ENCODE measurements around the gene SIGLEC8. TPM values are rescaled to one million over a fixed set of nuclear protein-coding genes. Genes with fewer than 3 reads are reported as not detected.

Gene SIGLEC8
- total and polyA plus RNA-seq, 10 of the 15 experiments (the other 5 are each of a cell fraction or from before 2014, with no cell fraction given) = not detected

- intact Hi-C loops (cut with micrococcal nuclease; ENCODE audit: unreplicated experiment) = loop anchor here (1.0 to 2.0 kb wide), 2 partner anchors 24 to 103 kb away; partner anchors contain the start of gene SIGLEC10
- ChIA-PET POLR2A (interaction anchor here (1.4 to 2.7 kb wide), 2 partner anchors 45 to 73 kb away, joined by 9 to 10 read pairs; no protein-coding TSS in a partner anchor), RAD21 (ENCODE audit: unreplicated experiment) (interaction anchor here (1.1 to 3.4 kb wide), 5 partner anchors 21 to 216 kb away, joined by 3 to 30 read pairs (median 4); partner anchors contain the start of gene SIGLEC10), CTCF (interaction anchor here (0.7 to 11.1 kb wide), 17 partner anchors 10 to 220 kb away, joined by 3 to 142 read pairs (median 5); partner anchors contain the start of genes SIGLEC10 and VSIG10L), SMC1A (ENCODE audit: uncharacterized antibody, unreplicated experiment) (interaction anchor here (1.1 to 3.2 kb wide), 6 partner anchors 19 to 217 kb away, joined by 3 to 17 read pairs (median 7); partner anchors contain the start of gene SIGLEC10)
- Histone ChIP-seq H3K9me3 (replicated peaks; ENCODE audit: control insufficient read depth, insufficient read depth, low read length) (no peaks in the 10 kb centered on the region), H3K36me3 (ENCODE audit: control insufficient read depth in 2 of 2, insufficient read depth in 2 of 2, low read length in 1 of 2) (no peaks in the 10 kb centered on the region), H3K4me2 (ENCODE audit: control insufficient read depth, insufficient read depth) (peak overlapping the region; percentile 64), H3K79me2 (ENCODE audit: control insufficient read depth, insufficient read depth, low read length) (no peaks in the 10 kb centered on the region), H3K4me3 (peak overlapping the region; percentile 49; the same call in 1 of the 2 replicates), H2AFZ (ENCODE audit: control insufficient read depth, low read depth, low read length) (no peak overlapping the region; the same call in none of the 2 replicates), H3K27ac (ENCODE audit: control insufficient read depth, insufficient read depth) (no peak overlapping the region), H3K27me3 (replicated peaks in 1 of 2; ENCODE audit: control insufficient read depth in 2 of 2, insufficient read depth in 2 of 2, low read length in 1 of 2) (peaks cover 0 to 4% of the 10 kb centered on the region in 2 experiments; a peak in 1 of 4 replicates), H3K9ac (ENCODE audit: control insufficient read depth, insufficient read depth, low read length) (no peak overlapping the region), H3K4me1 (ENCODE audit: control insufficient read depth, insufficient read depth, low read length) (peaks cover 27% of the 10 kb centered on the region), H4K20me1 (ENCODE audit: control insufficient read depth, insufficient read depth) (no peaks in the 10 kb centered on the region)
- DNase-seq (ENCODE audit: low read depth, low spot score) (no peak), FAIRE-seq (no peak), ATAC-seq (peak; percentile 12)
- no TSS peak for BruUV-seq (replicated peaks)
- WGBS (ENCODE audit: insufficient coverage, insufficient replicate concordance, low lambda C conversion rate, missing lambda C conversion rate) = 17% methylated on average over 11 of the region's 11 CpGs
- in situ Hi-C loops (cut with MboI) = no loop called here
- no peak for TF ChIP-seq PRDM15 (CRISPR knock-in tag; IDR thresholded peaks at IDR 0.05)
- no peak for TF ChIP-seq NRF1 (conservative IDR thresholded peaks at IDR 0.05; ENCODE audit: low read depth, low read length)
- TF ChIP-seq ZBTB33 (IDR thresholded peaks at IDR 0.05) = no peak
- no peak for TF ChIP-seq SPI1 (IDR thresholded peaks at IDR 0.05; ENCODE audit: borderline replicate concordance, insufficient read depth, low read depth, low read length)
- TF ChIP-seq SUZ12 (IDR thresholded peaks at IDR 0.05; ENCODE audit: unreplicated experiment) = no peak
- TF ChIP-seq HDAC2 (IDR thresholded peaks at IDR 0.05) = no peak
- TF ChIP-seq PAX5 (IDR thresholded peaks at IDR 0.05; ENCODE audit: borderline replicate concordance, low read depth, low read length) = no peak
- TF ChIP-seq, protein P1, sequence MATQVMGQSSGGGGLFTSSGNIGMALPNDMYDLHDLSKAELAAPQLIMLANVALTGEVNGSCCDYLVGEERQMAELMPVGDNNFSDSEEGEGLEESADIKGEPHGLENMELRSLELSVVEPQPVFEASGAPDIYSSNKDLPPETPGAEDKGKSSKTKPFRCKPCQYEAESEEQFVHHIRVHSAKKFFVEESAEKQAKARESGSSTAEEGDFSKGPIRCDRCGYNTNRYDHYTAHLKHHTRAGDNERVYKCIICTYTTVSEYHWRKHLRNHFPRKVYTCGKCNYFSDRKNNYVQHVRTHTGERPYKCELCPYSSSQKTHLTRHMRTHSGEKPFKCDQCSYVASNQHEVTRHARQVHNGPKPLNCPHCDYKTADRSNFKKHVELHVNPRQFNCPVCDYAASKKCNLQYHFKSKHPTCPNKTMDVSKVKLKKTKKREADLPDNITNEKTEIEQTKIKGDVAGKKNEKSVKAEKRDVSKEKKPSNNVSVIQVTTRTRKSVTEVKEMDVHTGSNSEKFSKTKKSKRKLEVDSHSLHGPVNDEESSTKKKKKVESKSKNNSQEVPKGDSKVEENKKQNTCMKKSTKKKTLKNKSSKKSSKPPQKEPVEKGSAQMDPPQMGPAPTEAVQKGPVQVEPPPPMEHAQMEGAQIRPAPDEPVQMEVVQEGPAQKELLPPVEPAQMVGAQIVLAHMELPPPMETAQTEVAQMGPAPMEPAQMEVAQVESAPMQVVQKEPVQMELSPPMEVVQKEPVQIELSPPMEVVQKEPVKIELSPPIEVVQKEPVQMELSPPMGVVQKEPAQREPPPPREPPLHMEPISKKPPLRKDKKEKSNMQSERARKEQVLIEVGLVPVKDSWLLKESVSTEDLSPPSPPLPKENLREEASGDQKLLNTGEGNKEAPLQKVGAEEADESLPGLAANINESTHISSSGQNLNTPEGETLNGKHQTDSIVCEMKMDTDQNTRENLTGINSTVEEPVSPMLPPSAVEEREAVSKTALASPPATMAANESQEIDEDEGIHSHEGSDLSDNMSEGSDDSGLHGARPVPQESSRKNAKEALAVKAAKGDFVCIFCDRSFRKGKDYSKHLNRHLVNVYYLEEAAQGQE (IDR thresholded peaks at IDR 0.05; ENCODE audit: low read depth, low read length) = no peak
- TF ChIP-seq BRCA1 (IDR thresholded peaks at IDR 0.05; ENCODE audit: low read depth, low read length) = no peak
- no peak for TF ChIP-seq HCFC1 (IDR thresholded peaks at IDR 0.05; ENCODE audit: low read length)
- no peak for TF ChIP-seq EZH2 (IDR thresholded peaks at IDR 0.05; ENCODE audit: borderline replicate concordance, control insufficient read depth, low read depth, low read length)
- TF ChIP-seq TARDBP (IDR thresholded peaks at IDR 0.05; ENCODE audit: borderline replicate concordance) = no peak
- no peak for TF ChIP-seq ZNF622 (IDR thresholded peaks at IDR 0.05)
- no peak for TF ChIP-seq RAD21 (IDR thresholded peaks at IDR 0.05; ENCODE audit: insufficient read depth, low read depth, low read length)
- no peak for TF ChIP-seq SMAD1 (IDR thresholded peaks at IDR 0.05; ENCODE audit: low read depth, partially characterized antibody)
Observed at GRCh38 chr19:51440846-51441409, 17.3 kb downstream of the SIGLEC8 start.
